PC-9 (cell line): ENCODE measurements around the gene GP1BB. TPM values are rescaled to one million over a fixed set of nuclear protein-coding genes. Genes with fewer than 3 reads are reported as not detected.

Experiments
- BruUV-seq: library from RNA; stranded (reverse); fragments of 400-500 nt; replicated peaks from 2 replicates; lab custom pipeline; 2021; lab: Mats Ljungman, UMichigan
- CTCF ChIA-PET: fragments of 300-600 bp; sonication (Branson Sonifier 250); formaldehyde crosslinking; loops from one replicate; lab custom pipeline; 2022; ENCODE audit warnings: antibody characterized with exemption; lab: Charles Lee
- POLR2A ChIA-PET: fragments of 300-600 bp; sonication (Branson Sonifier 250); formaldehyde crosslinking; loops from one replicate; lab custom pipeline; 2022; ENCODE audit warnings: antibody characterized with exemption; ENCODE audit not compliant: unreplicated experiment; lab: Charles Lee
- DNase-seq, 2 experiments: peaks; one replicate each; pipeline versions ENCODE4 v3.0.0 to v3.0.0-alpha.2; 2015 to 2022; ENCODE audit warnings: mixed read lengths in 1 of 2
- H2AFZ ChIP-seq: fragments of 200-600 bp; sonication (generic); 2 replicates; pipeline ENCODE4 v1.8.1; 2017; ENCODE audit warnings: antibody characterized with exemption
- H3F3A ChIP-seq: fragments of 200-600 bp; sonication (generic); 2 replicates; pipeline ENCODE4 v1.8.1; 2017; ENCODE audit warnings: antibody characterized with exemption, mild to moderate bottlenecking, low read depth; ENCODE audit not compliant: insufficient read depth
- H3K27ac ChIP-seq: fragments of 200-600 bp; sonication (generic); 2 replicates; pipeline ENCODE4 v1.6.1; 2016; ENCODE audit warnings: mixed run types
- H3K27me3 ChIP-seq: fragments of 200-600 bp; sonication (generic); 2 replicates; pipeline ENCODE4 v1.6.1; 2016; ENCODE audit warnings: low read depth, mixed run types; ENCODE audit not compliant: insufficient read depth
- H3K36me3 ChIP-seq: fragments of 200-600 bp; sonication (generic); 2 replicates; pipeline ENCODE4 v1.6.1; 2016; ENCODE audit warnings: low read depth, mixed run types
- H3K4me1 ChIP-seq: fragments of 200-600 bp; sonication (generic); replicated peaks from 2 replicates; pipeline ENCODE4 v1.6.1; 2016; ENCODE audit warnings: mixed run types; ENCODE audit not compliant: insufficient read depth
- H3K4me2 ChIP-seq: fragments of 200-600 bp; sonication (generic); 2 replicates; pipeline ENCODE4 v1.6.1; 2017; ENCODE audit warnings: mixed run types
- H3K4me3 ChIP-seq: fragments of 200-600 bp; sonication (generic); 2 replicates; pipeline ENCODE4 v1.6.1; 2016; ENCODE audit warnings: mixed run types
- H3K79me2 ChIP-seq: fragments of 200-600 bp; sonication (generic); 2 replicates; pipeline ENCODE4 v1.6.1; 2017; ENCODE audit warnings: low read depth, mixed run types
- H3K9me2 ChIP-seq: fragments of 200-600 bp; sonication (generic); 2 replicates; pipeline ENCODE4 v1.8.1; 2017; ENCODE audit warnings: mild to moderate bottlenecking; ENCODE audit not compliant: insufficient read depth
- H3K9me3 ChIP-seq: fragments of 200-600 bp; sonication (generic); 2 replicates; pipeline ENCODE4 v1.8.1; 2016; ENCODE audit warnings: low read depth; ENCODE audit not compliant: insufficient read depth
- H4K20me1 ChIP-seq: fragments of 200-600 bp; sonication (generic); 2 replicates; pipeline ENCODE4 v1.8.1; 2017; ENCODE audit not compliant: insufficient read depth
- EZH2 ChIP-seq: fragments of 200-600 bp; sonication (generic); IDR thresholded peaks from 2 replicates; pipeline ENCODE4 v1.8.0; 2017; ENCODE audit warnings: antibody characterized with exemption, low read depth
- intact Hi-C: fragments of 100-400 bp; cut with micrococcal nuclease; formaldehyde crosslinking; loops from one replicate; pipeline ENCODE4 v1.10.0; 2022; ENCODE audit not compliant: unreplicated experiment
- total RNA-seq: library from RNA; stranded (reverse); gene quantifications from 2 replicates; pipeline ENCODE4 v1.2.3, GENCODE V29; 2021
- TF ChIP-seq, protein P1 (sequence below): fragments of 200-600 bp; sonication (generic); conservative IDR thresholded peaks from 2 replicates; pipeline ENCODE4 v1.6.1; 2017; ENCODE audit warnings: mixed run types, antibody characterized with exemption, mild to moderate bottlenecking, moderate library complexity

Gene GP1BB
- total RNA-seq, 1 experiment from 2014 or later: 0.35 TPM

DNA sequence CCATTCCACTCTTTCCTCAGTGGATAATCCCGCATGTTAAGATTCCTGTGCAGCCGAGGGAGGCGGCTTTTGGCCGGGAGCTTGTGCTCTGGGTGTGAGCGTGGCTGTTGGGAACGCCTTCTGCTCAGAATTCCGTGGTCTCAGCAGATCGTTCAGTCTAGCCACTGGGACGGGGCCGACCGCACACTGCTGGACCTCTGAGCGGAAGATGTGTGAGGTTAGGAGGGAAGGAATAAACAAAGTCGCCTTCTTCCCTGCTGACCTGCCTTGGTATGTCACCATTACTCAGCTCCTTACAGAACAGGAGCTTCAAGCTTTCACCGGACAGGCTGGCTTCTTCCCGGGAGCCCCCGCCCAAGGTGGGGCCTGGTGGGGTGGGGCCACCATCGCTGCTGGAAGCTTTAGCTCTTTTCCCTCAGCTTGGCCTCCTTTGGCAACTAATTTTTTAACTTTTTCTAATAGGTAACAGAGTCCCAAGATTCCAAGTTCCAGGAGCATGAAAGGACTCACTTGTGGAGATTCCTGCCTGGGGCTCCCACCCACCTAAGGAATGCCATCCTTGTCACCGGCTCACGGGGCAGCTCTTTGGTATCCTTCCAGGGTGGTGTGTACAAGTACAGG lies 31.5 kb upstream of the GP1BB start:
- H3K36me3 ChIP-seq: no peaks in the 10 kb centered on the region
- H3K4me3 ChIP-seq: peak overlapping the region; percentile 44; the same call in 1 of the 2 replicates
- no peaks in the 10 kb centered on the region for H3K9me3 ChIP-seq
- H3K4me1 ChIP-seq: peaks cover 39% of the 10 kb centered on the region
- no peaks in the 10 kb centered on the region for H4K20me1 ChIP-seq
- no peaks in the 10 kb centered on the region for H3K27me3 ChIP-seq
- H3K79me2 ChIP-seq: no peaks in the 10 kb centered on the region
- DNase-seq: peak; percentile 70 to 81
- peak overlapping the region; percentile 78 for H3K27ac ChIP-seq
- peaks cover 12% of the 10 kb centered on the region for H3F3A ChIP-seq
- H3K9me2 ChIP-seq: no peaks in the 10 kb centered on the region
- intact Hi-C loops: no loop called here
- H3K4me2 ChIP-seq: peak overlapping the region; percentile 76
- H2AFZ ChIP-seq: peak overlapping the region; percentile 76
- POLR2A ChIA-PET: interaction anchor here (0.6 to 0.9 kb wide), 2 partner anchors 39 to 492 kb away, joined by 3 to 4 read pairs; no protein-coding TSS in a partner anchor
- BruUV-seq: no TSS peak
- TF ChIP-seq EZH2: no peak
- TF ChIP-seq, protein P1, sequence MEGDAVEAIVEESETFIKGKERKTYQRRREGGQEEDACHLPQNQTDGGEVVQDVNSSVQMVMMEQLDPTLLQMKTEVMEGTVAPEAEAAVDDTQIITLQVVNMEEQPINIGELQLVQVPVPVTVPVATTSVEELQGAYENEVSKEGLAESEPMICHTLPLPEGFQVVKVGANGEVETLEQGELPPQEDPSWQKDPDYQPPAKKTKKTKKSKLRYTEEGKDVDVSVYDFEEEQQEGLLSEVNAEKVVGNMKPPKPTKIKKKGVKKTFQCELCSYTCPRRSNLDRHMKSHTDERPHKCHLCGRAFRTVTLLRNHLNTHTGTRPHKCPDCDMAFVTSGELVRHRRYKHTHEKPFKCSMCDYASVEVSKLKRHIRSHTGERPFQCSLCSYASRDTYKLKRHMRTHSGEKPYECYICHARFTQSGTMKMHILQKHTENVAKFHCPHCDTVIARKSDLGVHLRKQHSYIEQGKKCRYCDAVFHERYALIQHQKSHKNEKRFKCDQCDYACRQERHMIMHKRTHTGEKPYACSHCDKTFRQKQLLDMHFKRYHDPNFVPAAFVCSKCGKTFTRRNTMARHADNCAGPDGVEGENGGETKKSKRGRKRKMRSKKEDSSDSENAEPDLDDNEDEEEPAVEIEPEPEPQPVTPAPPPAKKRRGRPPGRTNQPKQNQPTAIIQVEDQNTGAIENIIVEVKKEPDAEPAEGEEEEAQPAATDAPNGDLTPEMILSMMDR: no peak
- CTCF ChIA-PET: interaction anchor here (0.6 kb wide), 1 partner anchor 271 kb away, joined by 4 read pairs; no protein-coding TSS in a partner anchor

DNA sequence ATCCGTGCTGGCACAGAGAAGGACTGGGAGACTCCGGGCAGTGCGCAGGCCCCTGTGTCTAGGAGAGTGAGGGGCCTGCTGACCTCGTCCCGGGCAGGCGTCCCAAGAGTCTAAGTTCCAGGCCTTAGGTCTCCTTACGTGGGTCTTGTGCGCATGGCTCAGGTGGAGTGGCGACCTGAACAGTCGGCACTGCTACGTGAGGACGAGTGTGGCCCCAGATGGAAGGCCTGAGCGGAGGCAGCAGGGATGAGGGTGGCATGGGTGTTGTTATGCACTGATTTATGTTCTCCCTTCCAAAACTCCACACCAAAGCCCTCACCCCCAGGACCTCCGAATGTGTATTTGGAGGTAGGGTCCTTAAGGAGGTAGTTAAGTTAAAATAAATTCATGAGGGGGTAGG lies 29.8 kb upstream of the GP1BB start:
- no peaks in the 10 kb centered on the region for H3K9me2 ChIP-seq
- POLR2A ChIA-PET: no interaction called here
- H3K79me2 ChIP-seq: no peaks in the 10 kb centered on the region
- H3K4me3 ChIP-seq: no peak overlapping the region
- no TSS peak for BruUV-seq
- H3F3A ChIP-seq: peaks cover 5% of the 10 kb centered on the region
- TF ChIP-seq, protein P1: no peak
- no peak for TF ChIP-seq EZH2
- no peak overlapping the region for H2AFZ ChIP-seq
- no peaks in the 10 kb centered on the region for H4K20me1 ChIP-seq
- intact Hi-C loops: no loop called here
- no peaks in the 10 kb centered on the region for H3K36me3 ChIP-seq
- DNase-seq: no peak
- H3K4me1 ChIP-seq: peaks cover 24% of the 10 kb centered on the region
- no peaks in the 10 kb centered on the region for H3K27me3 ChIP-seq
- H3K9me3 ChIP-seq: no peaks in the 10 kb centered on the region
- CTCF ChIA-PET: no interaction called here
- no peak overlapping the region for H3K4me2 ChIP-seq
- H3K27ac ChIP-seq: no peak overlapping the region

DNA sequence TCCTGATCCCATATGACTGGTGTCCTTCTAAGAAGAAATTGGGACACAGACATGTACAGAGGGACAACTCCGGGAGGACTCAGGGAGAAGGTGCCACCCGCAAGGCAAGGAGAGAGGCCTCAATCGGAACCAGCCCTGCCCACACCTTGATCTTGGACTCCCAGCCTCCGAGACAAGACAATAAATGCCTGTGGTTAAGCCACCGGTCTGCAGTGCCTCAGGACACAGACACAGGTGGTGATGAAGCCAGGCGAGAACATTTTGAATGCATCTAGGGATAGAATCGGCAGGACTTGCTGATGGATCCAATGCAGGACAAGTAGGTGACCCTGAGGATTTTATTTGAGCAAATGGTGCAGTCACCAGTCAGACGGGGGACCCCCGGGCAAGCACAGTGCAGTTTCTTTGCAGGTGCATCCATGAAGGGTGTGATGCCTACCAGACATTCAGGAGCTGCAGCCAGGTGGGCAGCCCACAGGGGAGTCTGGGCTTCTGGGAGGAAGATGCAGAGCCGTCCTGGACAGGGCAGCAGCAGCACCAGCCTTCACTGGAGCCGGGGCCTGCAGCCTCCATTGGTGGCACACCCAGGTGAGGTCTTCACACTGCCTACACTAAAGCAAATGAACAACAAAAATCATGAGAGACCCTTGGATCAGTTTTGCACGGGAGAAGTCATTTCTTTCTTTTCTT lies 29.2 kb upstream of the GP1BB start:
- H3K79me2 ChIP-seq: no peaks in the 10 kb centered on the region
- H3K4me1 ChIP-seq: peaks cover 19% of the 10 kb centered on the region
- no peaks in the 10 kb centered on the region for H4K20me1 ChIP-seq
- CTCF ChIA-PET: no interaction called here
- POLR2A ChIA-PET: no interaction called here
- H3K9me2 ChIP-seq: no peaks in the 10 kb centered on the region
- no peak overlapping the region for H3K4me2 ChIP-seq
- no peak for DNase-seq
- no peak overlapping the region for H2AFZ ChIP-seq
- H3K36me3 ChIP-seq: no peaks in the 10 kb centered on the region
- H3K27me3 ChIP-seq: no peaks in the 10 kb centered on the region
- H3K27ac ChIP-seq: no peak overlapping the region
- no peaks in the 10 kb centered on the region for H3K9me3 ChIP-seq
- BruUV-seq: no TSS peak
- intact Hi-C loops: no loop called here
- no peak overlapping the region for H3K4me3 ChIP-seq
- TF ChIP-seq EZH2: no peak
- peaks cover 5% of the 10 kb centered on the region for H3F3A ChIP-seq
